ENCODE data around the gene THAP11. TPM values are rescaled to one million over a fixed set of nuclear protein-coding genes. Genes with fewer than 3 reads are reported as not detected.

THAP11 gene
- total and polyA plus RNA-seq, 2 of the 13 experiments (the other 11 are each of a cell fraction or from before 2014, with no cell fraction given), result 44.2 to 53.4 TPM

DNA sequence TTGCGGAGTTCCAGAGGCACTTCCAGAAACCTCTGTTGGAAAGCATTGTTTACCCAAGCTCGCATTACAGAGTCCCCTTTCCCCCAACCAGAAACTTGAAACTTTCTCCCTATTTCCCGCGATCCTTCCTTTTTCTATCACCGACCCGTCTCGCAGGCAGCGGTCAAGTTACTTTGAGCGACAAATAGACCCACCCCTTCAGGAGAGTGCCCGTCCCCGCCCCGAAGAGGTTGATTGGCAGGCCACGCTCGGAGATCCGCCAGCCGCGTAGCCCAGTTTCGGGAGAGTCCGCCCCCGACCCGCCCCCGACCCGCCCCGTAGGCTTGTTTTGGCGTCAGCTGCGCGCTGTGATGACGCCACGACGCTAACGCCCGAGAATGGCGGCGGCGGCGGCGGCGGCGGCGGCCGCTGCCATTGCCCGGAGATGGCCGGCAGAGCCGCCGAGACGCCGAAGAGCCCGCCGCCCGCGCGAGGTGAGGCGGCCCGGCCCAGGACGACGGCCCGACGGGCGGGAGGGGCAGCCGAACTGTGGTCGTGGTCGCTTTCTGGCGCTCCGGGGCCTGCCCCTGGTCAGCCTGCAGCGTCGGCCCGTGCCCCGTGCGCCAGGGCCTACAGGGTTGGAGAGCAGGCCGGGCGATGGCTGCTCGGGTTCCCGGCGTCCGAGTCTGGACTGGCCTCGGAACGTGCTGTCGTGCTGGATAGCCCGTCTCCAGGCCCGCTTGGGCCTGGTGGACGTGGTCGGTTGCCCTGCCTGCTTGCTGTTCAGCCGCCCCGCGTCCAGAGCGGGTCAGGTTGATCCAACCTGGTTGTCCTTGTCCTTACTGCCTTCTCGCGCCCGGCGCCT, 51.0 kb downstream of the THAP11 start, which contains the start of gene PSKH1 (continued):
- TF ChIP-seq, protein P1, sequence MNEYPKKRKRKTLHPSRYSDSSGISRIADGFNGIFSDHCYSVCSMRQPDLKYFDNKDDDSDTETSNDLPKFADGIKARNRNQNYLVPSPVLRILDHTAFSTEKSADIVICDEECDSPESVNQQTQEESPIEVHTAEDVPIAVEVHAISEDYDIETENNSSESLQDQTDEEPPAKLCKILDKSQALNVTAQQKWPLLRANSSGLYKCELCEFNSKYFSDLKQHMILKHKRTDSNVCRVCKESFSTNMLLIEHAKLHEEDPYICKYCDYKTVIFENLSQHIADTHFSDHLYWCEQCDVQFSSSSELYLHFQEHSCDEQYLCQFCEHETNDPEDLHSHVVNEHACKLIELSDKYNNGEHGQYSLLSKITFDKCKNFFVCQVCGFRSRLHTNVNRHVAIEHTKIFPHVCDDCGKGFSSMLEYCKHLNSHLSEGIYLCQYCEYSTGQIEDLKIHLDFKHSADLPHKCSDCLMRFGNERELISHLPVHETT (CRISPR knock-in tag; conservative IDR thresholded peaks at IDR 0.05), result no peak
- TF ChIP-seq ZNF124 (CRISPR knock-in tag; IDR thresholded peaks at IDR 0.05), result 0 out of 2 replicates have a peak, but pooled peaks have one; percentile 2
- TF ChIP-seq, protein P2, sequence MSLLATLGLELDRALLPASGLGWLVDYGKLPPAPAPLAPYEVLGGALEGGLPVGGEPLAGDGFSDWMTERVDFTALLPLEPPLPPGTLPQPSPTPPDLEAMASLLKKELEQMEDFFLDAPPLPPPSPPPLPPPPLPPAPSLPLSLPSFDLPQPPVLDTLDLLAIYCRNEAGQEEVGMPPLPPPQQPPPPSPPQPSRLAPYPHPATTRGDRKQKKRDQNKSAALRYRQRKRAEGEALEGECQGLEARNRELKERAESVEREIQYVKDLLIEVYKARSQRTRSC (CRISPR knock-in tag; IDR thresholded peaks at IDR 0.05; ENCODE audit: low read depth), result 0 out of 2 replicates have a peak, but pooled peaks have one; percentile 51
- 0 out of 2 replicates have a peak, but pooled peaks have one; percentile 12 for TF ChIP-seq KLF6 (CRISPR knock-in tag; IDR thresholded peaks at IDR 0.05)
- TF ChIP-seq ZNF205 (CRISPR knock-in tag; IDR thresholded peaks at IDR 0.05), result 0 out of 2 replicates have a peak, but pooled peaks have one; percentile 23
- TF ChIP-seq ZNF101 (CRISPR knock-in tag; IDR thresholded peaks at IDR 0.05; ENCODE audit: borderline replicate concordance, low read depth), result 0 out of 2 replicates have a peak, but pooled peaks have one; percentile 49
- peak; percentile 60; the same call in 1 of the 2 replicates for TF ChIP-seq ZNF276 (CRISPR knock-in tag; IDR thresholded peaks at IDR 0.05; ENCODE audit: low read depth)
- peak in 1 of 2 experiments; percentile 4; a peak in 1 of 4 replicates for TF ChIP-seq KLF16 (CRISPR knock-in tag; IDR thresholded peaks at IDR 0.05)
- TF ChIP-seq ZFY (CRISPR knock-in tag; IDR thresholded peaks at IDR 0.05), result peak; percentile 99
- TF ChIP-seq MAFG (CRISPR knock-in tag; IDR thresholded peaks at IDR 0.05), result no peak
- no peak for TF ChIP-seq ZNF720 (CRISPR knock-in tag; IDR thresholded peaks at IDR 0.05)
- TF ChIP-seq ZNF350 (CRISPR knock-in tag; IDR thresholded peaks at IDR 0.05; ENCODE audit: borderline replicate concordance, low read depth), result no peak
- TF ChIP-seq HOXA5 (CRISPR knock-in tag; IDR thresholded peaks at IDR 0.05), result 0 out of 2 replicates have a peak, but pooled peaks have one; percentile 51
- TF ChIP-seq FOXP1 (IDR thresholded peaks at IDR 0.05), result no peak
- TF ChIP-seq FOXP1 (CRISPR knock-in tag; IDR thresholded peaks at IDR 0.05), result no peak
- TF ChIP-seq MEIS1 (CRISPR knock-in tag; IDR thresholded peaks at IDR 0.05; ENCODE audit: borderline replicate concordance), result no peak; the same call in none of the 2 replicates
- TF ChIP-seq ZNF33A (CRISPR knock-in tag; IDR thresholded peaks at IDR 0.05; ENCODE audit: borderline replicate concordance), result no peak
- TF ChIP-seq BORCS8-MEF2B (CRISPR knock-in tag; IDR thresholded peaks at IDR 0.05), result peak; percentile 64
- peak; percentile 91 for TF ChIP-seq AGO2 (optimal IDR thresholded peaks at IDR 0.05; ENCODE audit: low read depth, low read length)
- TF ChIP-seq, protein P3, sequence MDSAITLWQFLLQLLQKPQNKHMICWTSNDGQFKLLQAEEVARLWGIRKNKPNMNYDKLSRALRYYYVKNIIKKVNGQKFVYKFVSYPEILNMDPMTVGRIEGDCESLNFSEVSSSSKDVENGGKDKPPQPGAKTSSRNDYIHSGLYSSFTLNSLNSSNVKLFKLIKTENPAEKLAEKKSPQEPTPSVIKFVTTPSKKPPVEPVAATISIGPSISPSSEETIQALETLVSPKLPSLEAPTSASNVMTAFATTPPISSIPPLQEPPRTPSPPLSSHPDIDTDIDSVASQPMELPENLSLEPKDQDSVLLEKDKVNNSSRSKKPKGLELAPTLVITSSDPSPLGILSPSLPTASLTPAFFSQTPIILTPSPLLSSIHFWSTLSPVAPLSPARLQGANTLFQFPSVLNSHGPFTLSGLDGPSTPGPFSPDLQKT (CRISPR knock-in tag; IDR thresholded peaks at IDR 0.05; ENCODE audit: borderline replicate concordance), result no peak; the same call in 1 of the 2 replicates
- no peak for TF ChIP-seq ZMYM2 (CRISPR knock-in tag; IDR thresholded peaks at IDR 0.05)
- no peak for TF ChIP-seq ATF7 (IDR thresholded peaks at IDR 0.05)
- no peak for TF ChIP-seq ATF7 (CRISPR knock-in tag; IDR thresholded peaks at IDR 0.05)
- TF ChIP-seq POLR2AphosphoS2 (IDR thresholded peaks at IDR 0.05; ENCODE audit: low read depth, low read length), result no peak
- TF ChIP-seq CENPT (CRISPR knock-in tag; IDR thresholded peaks at IDR 0.05; ENCODE audit: low read depth), result peak; percentile 62; the same call in 1 of the 2 replicates
- 0 out of 2 replicates have a peak, but pooled peaks have one; percentile 27 for TF ChIP-seq ZNF430 (CRISPR knock-in tag; IDR thresholded peaks at IDR 0.05)

All from HepG2 (cell line).